Measurements from ENCODE around the gene SNRPA1. TPM values are rescaled to one million over a fixed set of nuclear protein-coding genes. Genes with fewer than 3 reads are reported as not detected.

SNRPA1 gene
- total and polyA plus RNA-seq, 4 donors = 37.6 to 54.1 (median 47.8) TPM

GRCh38 chr15:101314336-101315125 is 19.5 kb upstream of the SNRPA1 start:
- H3K27me3 ChIP-seq (ENCODE audit: control insufficient read depth in 1 of 2, insufficient read depth in 2 of 2, low read length in 1 of 2) = no peaks in the 10 kb centered on the region
- no peak for ATAC-seq (ENCODE audit: low FRiP score)
- H3K4me1 ChIP-seq (ENCODE audit: control insufficient read depth in 1 of 2, insufficient read depth in 2 of 2, low read length in 2 of 2) = no peaks in the 10 kb centered on the region
- no peak overlapping the region for H3K27ac ChIP-seq (ENCODE audit: low read depth in 1 of 2, low read length in 2 of 2)
- no peaks in the 10 kb centered on the region for H3K9me3 ChIP-seq (ENCODE audit: control insufficient read depth, low read length)
- H3K4me3 ChIP-seq (ENCODE audit: low read length in 2 of 2) = no peak overlapping the region
- no peaks in the 10 kb centered on the region for H3K36me3 ChIP-seq (ENCODE audit: control insufficient read depth in 1 of 2, insufficient read depth in 2 of 2, low read length in 1 of 2)
- 82 to 88% methylated on average over 19 of the region's 19 CpGs for WGBS, 2 donors
- intact Hi-C loops (cut with DNase I) = no loop called here
- peak in 1 of 2 donors; percentile 48 for DNase-seq

DNA sequence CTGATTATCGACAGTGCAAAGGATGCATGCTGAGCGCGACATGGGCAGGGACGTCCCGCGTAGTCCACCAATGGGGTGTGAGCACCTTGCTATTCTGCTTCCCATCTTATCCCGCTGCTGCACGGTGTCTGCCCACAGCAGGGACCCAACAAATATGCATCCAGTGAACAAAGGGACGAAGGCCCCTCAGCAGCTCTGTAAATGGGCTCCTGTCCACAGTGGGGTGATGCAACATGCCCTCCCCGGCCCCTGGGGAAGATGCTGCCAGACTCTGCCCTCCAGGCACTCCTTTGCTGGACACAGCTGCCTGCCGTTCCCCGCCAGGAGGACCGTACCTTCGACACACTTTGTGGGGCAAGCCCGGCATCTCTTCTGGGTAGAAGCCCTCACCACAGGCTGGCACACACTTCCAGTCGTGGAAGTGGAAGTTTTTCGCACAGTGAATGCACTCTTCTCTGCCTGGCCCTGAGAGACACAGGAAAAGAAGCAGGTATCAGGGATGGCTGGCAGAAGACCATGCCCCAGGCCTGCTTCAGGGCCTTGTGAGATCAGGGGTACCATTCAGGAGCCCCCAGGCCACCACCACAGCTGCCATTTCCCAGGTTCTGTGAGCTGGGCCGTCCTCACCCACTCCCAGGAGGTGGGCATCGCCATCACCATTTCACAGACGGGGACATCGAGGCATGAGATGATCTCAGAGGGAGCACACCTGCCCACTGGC is 18.2 kb upstream of the SNRPA1 start:
- Histone ChIP-seq H3K36me3 (ENCODE audit: control insufficient read depth in 1 of 2, insufficient read depth in 2 of 2, low read length in 1 of 2) (no peaks in the 10 kb centered on the region), H3K4me1 (ENCODE audit: control insufficient read depth in 1 of 2, insufficient read depth in 2 of 2, low read length in 2 of 2) (no peaks in the 10 kb centered on the region), H3K9me3 (ENCODE audit: control insufficient read depth, low read length) (no peaks in the 10 kb centered on the region), H3K27me3 (ENCODE audit: control insufficient read depth in 1 of 2, insufficient read depth in 2 of 2, low read length in 1 of 2) (no peaks in the 10 kb centered on the region), H3K4me3 (ENCODE audit: low read length in 2 of 2) (no peak overlapping the region), H3K27ac (ENCODE audit: low read depth in 1 of 2, low read length in 2 of 2) (no peak overlapping the region)
- intact Hi-C loops (cut with DNase I) = no loop called here
- peak in 1 of 2 donors; percentile 48 for DNase-seq
- ATAC-seq (ENCODE audit: low FRiP score) = no peak
- WGBS, 2 donors = 87 to 90% methylated on average over 21 of the region's 21 CpGs

GRCh38 chr15:101310508-101310907 is 15.5 kb upstream of the SNRPA1 start:
- ATAC-seq (ENCODE audit: low FRiP score) (no peak), DNase-seq (no peak)
- Histone ChIP-seq H3K9me3 (ENCODE audit: control insufficient read depth, low read length) (no peaks in the 10 kb centered on the region), H3K4me1 (ENCODE audit: control insufficient read depth in 1 of 2, insufficient read depth in 2 of 2, low read length in 2 of 2) (no peaks in the 10 kb centered on the region), H3K4me3 (ENCODE audit: low read length in 2 of 2) (no peak overlapping the region), H3K27ac (ENCODE audit: low read depth in 1 of 2, low read length in 2 of 2) (no peak overlapping the region), H3K27me3 (ENCODE audit: control insufficient read depth in 1 of 2, insufficient read depth in 2 of 2, low read length in 1 of 2) (no peaks in the 10 kb centered on the region), H3K36me3 (ENCODE audit: control insufficient read depth in 1 of 2, insufficient read depth in 2 of 2, low read length in 1 of 2) (no peaks in the 10 kb centered on the region)
- intact Hi-C loops (cut with DNase I) = no loop called here
- WGBS, 2 donors = 89 to 90% methylated on average over 7 of the region's 7 CpGs

DNA sequence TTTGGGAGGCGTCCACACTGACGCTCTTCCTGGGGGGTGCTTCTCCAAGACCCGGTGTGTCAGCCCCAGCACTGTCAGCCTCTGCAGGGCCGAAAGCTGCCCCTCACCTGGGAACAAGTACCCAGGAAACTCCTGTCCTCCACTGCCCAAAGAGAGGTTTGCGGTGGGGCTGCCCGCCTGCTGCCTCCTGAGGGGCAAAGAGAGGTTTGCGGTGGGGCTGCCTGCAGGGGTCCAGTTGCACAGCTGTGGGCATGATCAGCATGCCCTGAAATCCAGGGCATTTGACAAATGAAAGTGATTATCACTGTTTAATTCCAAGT is 15.1 kb upstream of the SNRPA1 start:
- H3K27me3 ChIP-seq (ENCODE audit: control insufficient read depth in 1 of 2, insufficient read depth in 2 of 2, low read length in 1 of 2) = no peaks in the 10 kb centered on the region
- intact Hi-C loops (cut with DNase I) = no loop called here
- H3K27ac ChIP-seq (ENCODE audit: low read depth in 1 of 2, low read length in 2 of 2) = no peak overlapping the region
- DNase-seq (no peak), ATAC-seq (ENCODE audit: low FRiP score) (no peak)
- no peak overlapping the region for H3K4me3 ChIP-seq (ENCODE audit: low read length in 2 of 2)
- H3K9me3 ChIP-seq (ENCODE audit: control insufficient read depth, low read length) = no peaks in the 10 kb centered on the region
- no peaks in the 10 kb centered on the region for H3K36me3 ChIP-seq (ENCODE audit: control insufficient read depth in 1 of 2, insufficient read depth in 2 of 2, low read length in 1 of 2)
- 89 to 93% methylated on average over 7 of the region's 7 CpGs for WGBS, 2 donors
- H3K4me1 ChIP-seq (ENCODE audit: control insufficient read depth in 1 of 2, insufficient read depth in 2 of 2, low read length in 2 of 2) = no peaks in the 10 kb centered on the region

DNA sequence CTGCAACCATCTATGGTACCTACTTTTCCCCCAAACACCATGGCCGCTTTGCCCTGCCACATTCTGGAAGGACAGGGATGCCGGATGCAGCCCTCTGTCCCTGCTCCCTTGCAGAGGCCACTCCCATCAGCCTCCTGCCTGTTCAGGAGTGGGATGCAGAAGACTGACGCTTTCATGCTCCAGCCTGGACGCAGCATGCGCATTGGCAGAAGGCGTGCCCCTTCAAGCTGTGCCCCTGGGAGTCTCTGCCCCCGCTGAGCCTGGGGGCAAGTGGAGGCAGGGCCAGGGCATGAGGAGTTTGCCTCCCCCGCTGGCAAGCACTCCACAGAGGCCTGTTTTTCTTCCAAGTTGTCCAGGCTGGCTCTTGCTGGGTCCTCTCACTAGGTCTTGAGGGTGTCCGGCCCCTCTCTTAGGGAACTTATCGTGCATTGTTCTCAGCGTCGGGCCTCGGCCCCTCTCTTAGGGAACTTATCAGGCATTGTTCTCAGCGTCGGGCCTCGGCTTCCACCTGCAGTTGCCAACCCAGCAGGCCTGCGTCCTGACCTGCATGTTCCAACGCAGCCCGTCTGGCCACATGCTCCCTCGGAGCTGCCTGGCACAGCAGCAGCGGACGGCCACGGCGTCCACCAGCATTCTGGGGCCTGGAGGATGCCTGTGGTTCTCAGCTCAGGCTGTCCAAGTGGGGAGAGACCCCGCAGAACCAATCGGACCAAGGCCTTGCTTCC is 14.6 kb upstream of the SNRPA1 start:
- no peak overlapping the region for H3K27ac ChIP-seq (ENCODE audit: low read depth in 1 of 2, low read length in 2 of 2)
- 83 to 84% methylated on average over 26 of the region's 26 CpGs for WGBS, 2 donors
- ATAC-seq (ENCODE audit: low FRiP score) = no peak

DNA sequence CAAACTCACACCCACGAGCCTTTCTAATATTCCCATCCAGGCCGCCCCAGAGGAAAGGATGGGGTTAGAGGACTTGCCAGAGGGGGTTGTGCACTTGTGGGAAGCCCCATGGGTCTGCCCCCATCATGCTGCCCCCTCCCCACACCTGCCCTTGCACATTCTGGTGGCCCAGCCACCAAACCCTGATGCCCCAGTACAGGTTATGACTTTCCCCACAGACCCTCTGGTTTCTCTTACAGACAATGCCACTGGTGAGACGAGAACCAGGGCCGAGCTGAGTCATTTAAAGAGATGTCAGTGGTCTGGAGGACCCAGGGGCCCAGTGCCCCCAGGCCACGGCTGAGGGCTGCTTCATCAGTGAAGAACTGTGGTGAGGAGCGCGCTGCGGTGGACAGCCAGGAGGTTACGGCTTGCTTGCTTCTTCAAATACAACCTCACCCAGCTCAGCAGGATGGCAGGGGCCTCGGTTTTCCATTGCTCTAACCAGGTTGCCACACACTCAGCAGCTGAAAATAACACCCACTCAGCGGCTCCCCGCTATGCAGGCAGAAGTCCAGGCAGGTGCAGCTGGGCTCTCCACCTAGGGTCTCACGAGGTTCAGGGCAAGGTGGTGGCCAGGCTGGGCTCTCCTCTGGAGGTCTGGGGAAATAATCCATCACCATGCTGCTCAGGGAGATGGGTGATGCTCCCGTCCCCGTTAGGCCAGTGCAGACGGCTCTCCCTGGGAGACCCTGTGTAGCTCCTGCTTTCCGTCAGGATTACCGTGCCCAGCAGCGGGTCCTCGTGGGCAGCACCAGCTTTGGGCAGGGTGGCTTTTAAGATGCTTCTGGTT is 13.8 kb upstream of the SNRPA1 start:
- WGBS, 2 donors = 81 to 85% methylated on average over 20 of the region's 20 CpGs
- H3K27me3 ChIP-seq (ENCODE audit: control insufficient read depth in 1 of 2, insufficient read depth in 2 of 2, low read length in 1 of 2) = no peaks in the 10 kb centered on the region
- no peak overlapping the region for H3K27ac ChIP-seq (ENCODE audit: low read depth in 1 of 2, low read length in 2 of 2)
- DNase-seq (no peak), ATAC-seq (ENCODE audit: low FRiP score) (no peak)
- H3K36me3 ChIP-seq (ENCODE audit: control insufficient read depth in 1 of 2, insufficient read depth in 2 of 2, low read length in 1 of 2) = no peaks in the 10 kb centered on the region
- H3K4me3 ChIP-seq (ENCODE audit: low read length in 2 of 2) = no peak overlapping the region
- intact Hi-C loops (cut with DNase I) = no loop called here
- no peaks in the 10 kb centered on the region for H3K9me3 ChIP-seq (ENCODE audit: control insufficient read depth, low read length)
- no peaks in the 10 kb centered on the region for H3K4me1 ChIP-seq (ENCODE audit: control insufficient read depth in 1 of 2, insufficient read depth in 2 of 2, low read length in 2 of 2)

More for the DNA sequence above, 14.6 kb upstream of the SNRPA1 start:
- H3K9me3 ChIP-seq (ENCODE audit: control insufficient read depth, low read length) = no peaks in the 10 kb centered on the region
- no peaks in the 10 kb centered on the region for H3K4me1 ChIP-seq (ENCODE audit: control insufficient read depth in 1 of 2, insufficient read depth in 2 of 2, low read length in 2 of 2)
- intact Hi-C loops (cut with DNase I) = no loop called here
- no peaks in the 10 kb centered on the region for H3K36me3 ChIP-seq (ENCODE audit: control insufficient read depth in 1 of 2, insufficient read depth in 2 of 2, low read length in 1 of 2)
- DNase-seq = no peak
- no peaks in the 10 kb centered on the region for H3K27me3 ChIP-seq (ENCODE audit: control insufficient read depth in 1 of 2, insufficient read depth in 2 of 2, low read length in 1 of 2)
- H3K4me3 ChIP-seq (ENCODE audit: low read length in 2 of 2) = no peak overlapping the region

DNA sequence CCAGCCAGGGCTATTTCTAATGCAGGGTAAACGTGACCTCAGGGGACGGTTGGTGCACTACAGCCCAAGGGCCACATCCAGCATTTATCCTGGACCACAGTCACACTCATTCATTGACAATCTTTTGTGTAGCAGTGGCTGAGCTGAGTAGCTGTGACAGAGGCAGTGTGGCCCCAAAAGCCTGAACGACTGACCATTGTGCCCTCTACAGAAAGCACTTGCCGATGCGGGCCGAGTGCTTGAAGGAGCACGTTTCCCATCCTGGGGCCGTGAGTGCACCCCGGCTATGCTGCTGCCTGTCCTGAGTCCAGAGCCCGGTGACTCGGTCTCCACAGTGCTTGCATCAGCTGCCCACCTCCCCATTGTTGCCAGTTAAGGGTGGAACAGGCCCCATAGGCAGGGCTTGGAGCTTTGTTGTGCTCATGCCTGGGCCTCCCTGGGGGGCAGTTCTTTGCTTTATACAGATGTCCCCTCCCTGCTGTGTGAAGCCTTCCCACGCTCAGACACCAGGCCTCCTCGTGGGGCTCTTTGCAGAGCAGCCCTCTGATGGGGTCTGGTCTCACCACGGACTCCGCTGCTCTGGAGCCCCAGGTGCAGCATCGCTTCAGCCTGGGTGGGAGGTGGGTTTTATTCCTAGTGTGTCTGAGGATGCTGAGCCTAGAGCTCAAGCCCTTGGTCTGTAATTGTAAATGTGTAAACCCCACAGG is 13.0 kb upstream of the SNRPA1 start:
- Histone ChIP-seq H3K4me1 (ENCODE audit: control insufficient read depth in 1 of 2, insufficient read depth in 2 of 2, low read length in 2 of 2) (no peaks in the 10 kb centered on the region), H3K36me3 (ENCODE audit: control insufficient read depth in 1 of 2, insufficient read depth in 2 of 2, low read length in 1 of 2) (no peaks in the 10 kb centered on the region), H3K4me3 (ENCODE audit: low read length in 2 of 2) (no peak overlapping the region), H3K27me3 (ENCODE audit: control insufficient read depth in 1 of 2, insufficient read depth in 2 of 2, low read length in 1 of 2) (no peaks in the 10 kb centered on the region), H3K9me3 (ENCODE audit: control insufficient read depth, low read length) (no peaks in the 10 kb centered on the region), H3K27ac (ENCODE audit: low read depth in 1 of 2, low read length in 2 of 2) (no peak overlapping the region)
- ATAC-seq (ENCODE audit: low FRiP score) = no peak
- 71 to 80% methylated on average over 16 of the region's 16 CpGs for WGBS, 2 donors
- intact Hi-C loops (cut with DNase I) = no loop called here
- DNase-seq = no peak

All from aorta (tissue), 5 donors.